ENCODE results near the gene ACVRL1.

- TF ChIP-seq CTCF (conservative IDR thresholded peaks at IDR 0.05) (no peak), EZH2 (IDR thresholded peaks at IDR 0.05; ENCODE audit: low read depth) (no peak)
Observed at GRCh38 chr12:51874486-51874885, 32.8 kb upstream of the ACVRL1 start.

All from PC-9 (cell line).